ENCODE data around the gene MRPS34.

Gene MRPS34

GRCh38 chr16:1793578-1794220 lies 20.8 kb upstream of the MRPS34 start, which contains the start of gene IGFALS:
IGFALS (minus strand) TSS chr16:1793705; CDS start chr16:1793652, 53 bp downstream.
- H3K36me3 ChIP-seq (ENCODE audit: insufficient read depth, low read length) = no peaks in the 10 kb centered on the region
- H3K4me3 ChIP-seq (ENCODE audit: low read depth in 1 of 2, low read length in 2 of 2) = no peak within 1 kb of the TSS
- no peaks in the 10 kb centered on the region for H3K27me3 ChIP-seq (ENCODE audit: control insufficient read depth in 1 of 2, insufficient read depth in 2 of 2, low read length in 2 of 2)
- H3K4me1 ChIP-seq (ENCODE audit: insufficient read depth, low read length) = no peaks in the 10 kb centered on the region
- H3K9ac ChIP-seq (ENCODE audit: low read length) = no peak within 1 kb of the TSS
- no peak within 1 kb of the TSS for H3K27ac ChIP-seq (ENCODE audit: low read depth, low read length)
- no peaks in the 10 kb centered on the region for H3K9me3 ChIP-seq (ENCODE audit: low read length)

GRCh38 chr16:1792836-1793577 lies 20.1 kb upstream of the MRPS34 start:
- no peak overlapping the region for H3K9ac ChIP-seq (ENCODE audit: low read length)
- H3K4me3 ChIP-seq (ENCODE audit: low read depth in 1 of 2, low read length in 2 of 2) = no peak overlapping the region
- no peak overlapping the region for H3K27ac ChIP-seq (ENCODE audit: low read depth, low read length)
- no peaks in the 10 kb centered on the region for H3K4me1 ChIP-seq (ENCODE audit: insufficient read depth, low read length)
- no peaks in the 10 kb centered on the region for H3K36me3 ChIP-seq (ENCODE audit: insufficient read depth, low read length)
- H3K27me3 ChIP-seq (ENCODE audit: control insufficient read depth in 1 of 2, insufficient read depth in 2 of 2, low read length in 2 of 2) = no peaks in the 10 kb centered on the region
- H3K9me3 ChIP-seq (ENCODE audit: low read length) = no peaks in the 10 kb centered on the region

- no peak overlapping the region for H3K9ac ChIP-seq (ENCODE audit: low read length)
- H3K36me3 ChIP-seq (ENCODE audit: insufficient read depth, low read length) = peaks cover 6% of the 10 kb centered on the region
- H3K9me3 ChIP-seq (ENCODE audit: low read length) = no peaks in the 10 kb centered on the region
- no peaks in the 10 kb centered on the region for H3K4me1 ChIP-seq (ENCODE audit: insufficient read depth, low read length)
- no peak overlapping the region for H3K27ac ChIP-seq (ENCODE audit: low read depth, low read length)
- H3K27me3 ChIP-seq (ENCODE audit: control insufficient read depth in 1 of 2, insufficient read depth in 2 of 2, low read length in 2 of 2) = no peaks in the 10 kb centered on the region
- no peak overlapping the region for H3K4me3 ChIP-seq (ENCODE audit: low read depth in 1 of 2, low read length in 2 of 2)
Observed at GRCh38 chr16:1791943-1792812, 19.2 kb upstream of the MRPS34 start.

DNA sequence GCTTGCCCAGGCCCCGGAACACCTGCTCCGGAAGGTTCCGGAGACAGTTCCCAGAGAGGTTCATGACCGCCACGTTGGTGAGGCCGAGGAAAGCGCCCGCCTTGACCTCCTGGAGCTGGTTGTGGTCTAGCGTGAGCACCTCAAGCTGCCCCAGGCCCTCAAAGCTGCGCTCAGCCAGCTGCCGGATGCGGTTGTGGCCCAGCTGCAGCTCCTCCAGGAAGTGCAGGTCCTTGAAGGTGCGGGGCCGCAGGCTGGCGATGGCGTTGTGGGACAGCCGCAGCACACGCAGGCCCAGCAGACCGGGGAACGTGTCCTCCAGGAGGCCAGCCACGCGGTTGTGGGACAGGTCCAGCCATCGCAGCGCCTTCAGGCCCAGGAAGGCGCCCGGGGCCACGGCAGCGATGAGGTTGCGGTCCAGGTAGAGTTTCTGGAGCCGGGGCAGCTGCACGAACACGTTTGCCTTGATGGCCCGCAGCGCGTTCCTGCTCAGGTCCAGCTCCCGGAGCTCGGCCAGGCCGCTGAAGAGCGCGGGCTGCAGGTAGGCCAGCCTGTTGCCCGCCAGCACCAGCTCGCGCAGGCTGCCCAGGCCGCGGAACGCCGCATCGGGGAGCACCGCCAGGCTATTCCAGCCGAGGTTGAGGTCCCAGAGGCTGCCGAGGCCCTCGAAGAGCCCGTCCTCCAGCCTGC lies 18.5 kb upstream of the MRPS34 start:
- no peak overlapping the region for H3K9ac ChIP-seq (ENCODE audit: low read length)
- H3K4me3 ChIP-seq (ENCODE audit: low read depth in 1 of 2, low read length in 2 of 2) = no peak overlapping the region
- no peak overlapping the region for H3K27ac ChIP-seq (ENCODE audit: low read depth, low read length)
- no peaks in the 10 kb centered on the region for H3K4me1 ChIP-seq (ENCODE audit: insufficient read depth, low read length)
- H3K36me3 ChIP-seq (ENCODE audit: insufficient read depth, low read length) = peaks cover 8% of the 10 kb centered on the region
- no peaks in the 10 kb centered on the region for H3K27me3 ChIP-seq (ENCODE audit: control insufficient read depth in 1 of 2, insufficient read depth in 2 of 2, low read length in 2 of 2)
- H3K9me3 ChIP-seq (ENCODE audit: low read length) = no peaks in the 10 kb centered on the region

- no peaks in the 10 kb centered on the region for H3K4me1 ChIP-seq (ENCODE audit: insufficient read depth, low read length)
- no peaks in the 10 kb centered on the region for H3K27me3 ChIP-seq (ENCODE audit: control insufficient read depth in 1 of 2, insufficient read depth in 2 of 2, low read length in 2 of 2)
- H3K36me3 ChIP-seq (ENCODE audit: insufficient read depth, low read length) = peaks cover 13% of the 10 kb centered on the region
- H3K9ac ChIP-seq (ENCODE audit: low read length) = no peak overlapping the region
- no peak overlapping the region for H3K27ac ChIP-seq (ENCODE audit: low read depth, low read length)
- no peak overlapping the region for H3K4me3 ChIP-seq (ENCODE audit: low read depth in 1 of 2, low read length in 2 of 2)
- H3K9me3 ChIP-seq (ENCODE audit: low read length) = no peaks in the 10 kb centered on the region
Observed at GRCh38 chr16:1790611-1791255, 17.8 kb upstream of the MRPS34 start.

GRCh38 chr16:1790261-1790610 lies 17.3 kb upstream of the MRPS34 start:
- Histone ChIP-seq H3K27ac (ENCODE audit: low read depth, low read length) (no peak overlapping the region), H3K36me3 (ENCODE audit: insufficient read depth, low read length) (peaks cover 17% of the 10 kb centered on the region), H3K9me3 (ENCODE audit: low read length) (no peaks in the 10 kb centered on the region), H3K4me3 (ENCODE audit: low read depth in 1 of 2, low read length in 2 of 2) (no peak overlapping the region), H3K9ac (ENCODE audit: low read length) (no peak overlapping the region), H3K4me1 (ENCODE audit: insufficient read depth, low read length) (peaks cover 3% of the 10 kb centered on the region), H3K27me3 (ENCODE audit: control insufficient read depth in 1 of 2, insufficient read depth in 2 of 2, low read length in 2 of 2) (no peaks in the 10 kb centered on the region)

- H3K4me1 ChIP-seq (ENCODE audit: insufficient read depth, low read length) = peaks cover 5% of the 10 kb centered on the region
- H3K4me3 ChIP-seq (ENCODE audit: low read depth in 1 of 2, low read length in 2 of 2) = no peak overlapping the region
- H3K27me3 ChIP-seq (ENCODE audit: control insufficient read depth in 1 of 2, insufficient read depth in 2 of 2, low read length in 2 of 2) = no peaks in the 10 kb centered on the region
- no peak overlapping the region for H3K27ac ChIP-seq (ENCODE audit: low read depth, low read length)
- no peaks in the 10 kb centered on the region for H3K9me3 ChIP-seq (ENCODE audit: low read length)
- H3K36me3 ChIP-seq (ENCODE audit: insufficient read depth, low read length) = peaks cover 17% of the 10 kb centered on the region
- H3K9ac ChIP-seq (ENCODE audit: low read length) = no peak overlapping the region
Observed at GRCh38 chr16:1789643-1790045, 16.7 kb upstream of the MRPS34 start.

GRCh38 chr16:1788708-1789100 lies 15.8 kb upstream of the MRPS34 start:
- H3K4me1 ChIP-seq (ENCODE audit: insufficient read depth, low read length) = peaks cover 12% of the 10 kb centered on the region
- H3K4me3 ChIP-seq (ENCODE audit: low read depth in 1 of 2, low read length in 2 of 2) = no peak overlapping the region
- H3K9ac ChIP-seq (ENCODE audit: low read length) = no peak overlapping the region
- no peak overlapping the region for H3K27ac ChIP-seq (ENCODE audit: low read depth, low read length)
- H3K36me3 ChIP-seq (ENCODE audit: insufficient read depth, low read length) = peaks cover 17% of the 10 kb centered on the region
- H3K27me3 ChIP-seq (ENCODE audit: control insufficient read depth in 1 of 2, insufficient read depth in 2 of 2, low read length in 2 of 2) = no peaks in the 10 kb centered on the region
- no peaks in the 10 kb centered on the region for H3K9me3 ChIP-seq (ENCODE audit: low read length)

DNA sequence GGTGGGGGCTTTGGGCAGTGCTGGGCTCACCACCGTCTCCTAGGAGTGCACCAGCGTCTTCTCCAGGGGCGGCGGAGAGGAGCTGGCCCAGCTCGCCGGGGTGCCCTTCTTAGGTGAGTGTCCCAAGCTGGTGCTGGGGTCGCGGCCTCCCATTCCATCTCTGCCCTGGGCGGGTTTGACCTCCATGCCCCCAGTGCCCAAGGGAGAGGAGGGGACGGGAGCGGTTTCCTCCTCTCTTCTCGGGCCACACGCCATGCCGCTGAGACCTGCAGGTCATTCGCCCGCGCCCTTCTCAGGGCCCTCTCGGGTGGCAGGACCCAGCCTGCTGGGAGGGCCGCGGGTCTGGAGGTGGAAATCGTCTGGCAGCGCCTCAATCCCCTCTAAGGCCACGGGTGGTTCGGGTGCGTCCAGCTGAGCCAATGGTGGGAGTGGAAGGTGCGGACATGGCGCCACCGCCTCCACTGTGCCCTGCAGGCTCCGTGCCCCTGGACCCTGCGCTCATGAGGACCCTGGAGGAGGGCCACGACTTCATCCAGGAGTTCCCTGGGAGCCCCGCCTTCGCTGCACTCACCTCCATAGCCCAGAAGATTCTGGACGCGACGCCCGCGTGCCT lies 15.3 kb upstream of the MRPS34 start:
- no peak overlapping the region for H3K27ac ChIP-seq (ENCODE audit: low read depth, low read length)
- H3K4me1 ChIP-seq (ENCODE audit: insufficient read depth, low read length) = peaks cover 13% of the 10 kb centered on the region
- H3K9ac ChIP-seq (ENCODE audit: low read length) = no peak overlapping the region
- H3K9me3 ChIP-seq (ENCODE audit: low read length) = no peaks in the 10 kb centered on the region
- no peak overlapping the region for H3K4me3 ChIP-seq (ENCODE audit: low read depth in 1 of 2, low read length in 2 of 2)
- H3K36me3 ChIP-seq (ENCODE audit: insufficient read depth, low read length) = peaks cover 17% of the 10 kb centered on the region
- no peaks in the 10 kb centered on the region for H3K27me3 ChIP-seq (ENCODE audit: control insufficient read depth in 1 of 2, insufficient read depth in 2 of 2, low read length in 2 of 2)

DNA sequence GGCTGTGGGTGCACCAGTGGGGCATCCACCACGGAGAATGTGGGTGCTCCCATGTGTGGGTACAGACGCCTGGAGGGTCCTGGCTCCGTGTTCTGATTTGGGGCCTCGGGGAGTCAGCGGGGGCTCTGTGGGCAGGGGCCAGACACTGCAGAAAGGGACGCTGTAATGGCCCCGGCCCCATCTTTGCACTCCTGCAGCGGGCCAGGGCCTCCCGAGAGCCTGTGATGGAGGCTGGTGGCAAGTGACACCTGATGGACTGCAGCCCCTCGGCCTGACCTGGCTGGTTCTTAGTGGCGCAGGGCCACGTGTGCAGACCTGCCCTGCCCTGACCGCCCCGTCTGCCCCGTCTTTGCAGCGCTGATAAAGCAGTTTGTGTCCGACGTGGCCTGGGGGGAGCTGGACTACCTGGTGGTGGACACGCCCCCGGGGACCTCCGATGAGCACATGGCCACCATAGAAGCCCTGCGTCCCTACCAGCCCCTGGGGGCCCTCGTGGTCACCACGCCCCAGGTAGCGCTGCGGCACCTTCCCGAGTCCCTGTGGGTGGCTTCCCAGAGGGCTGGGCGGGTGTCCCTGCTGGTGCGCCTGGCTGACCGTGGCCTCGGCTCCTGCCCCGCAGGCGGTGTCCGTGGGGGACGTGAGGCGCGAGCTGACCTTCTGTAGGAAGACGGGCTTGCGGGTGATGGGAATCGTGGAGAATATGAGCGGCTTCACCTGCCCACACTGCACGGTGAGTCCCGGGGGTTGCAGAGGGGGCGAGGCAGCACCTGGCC lies 14.6 kb upstream of the MRPS34 start:
- Histone ChIP-seq H3K4me3 (ENCODE audit: low read depth in 1 of 2, low read length in 2 of 2) (no peak overlapping the region), H3K9me3 (ENCODE audit: low read length) (no peaks in the 10 kb centered on the region), H3K4me1 (ENCODE audit: insufficient read depth, low read length) (peaks cover 13% of the 10 kb centered on the region), H3K9ac (ENCODE audit: low read length) (no peak overlapping the region), H3K27me3 (ENCODE audit: control insufficient read depth in 1 of 2, insufficient read depth in 2 of 2, low read length in 2 of 2) (no peaks in the 10 kb centered on the region), H3K27ac (ENCODE audit: low read depth, low read length) (no peak overlapping the region), H3K36me3 (ENCODE audit: insufficient read depth, low read length) (peaks cover 17% of the 10 kb centered on the region)
